SJCRH30 (cell line): ENCODE measurements around the gene EHMT1. TPM values are rescaled to one million over a fixed set of nuclear protein-coding genes. Genes with fewer than 3 reads are reported as not detected.
"Not testable (repeated sequence)": the region's sequence is repeated elsewhere in the genome, so short reads cannot be mapped to it uniquely, and the experiment has no call there.

Experiments
- DNase-seq, 2 experiments: peaks; one replicate each; pipeline ENCODE4 v3.0.0-alpha.2; 2015 to 2020
- H3K27ac ChIP-seq: fragments of 250-450 bp; sonication (Bioruptor Pico); 2 replicates; pipeline ENCODE4 v1.5.1; 2020; ENCODE audit warnings: mild to moderate bottlenecking, moderate library complexity
- H3K27me3 ChIP-seq: fragments of 250-450 bp; sonication (Bioruptor Pico); 2 replicates; pipeline ENCODE4 v1.5.1; 2020; ENCODE audit warnings: mild to moderate bottlenecking, moderate library complexity
- H3K36me3 ChIP-seq: fragments of 250-450 bp; sonication (Bioruptor Pico); 2 replicates; pipeline ENCODE4 v1.5.1; 2020; ENCODE audit warnings: mild to moderate bottlenecking, moderate library complexity
- H3K4me1 ChIP-seq: fragments of 250-450 bp; sonication (Bioruptor Pico); 2 replicates; pipeline ENCODE4 v1.5.1; 2020; ENCODE audit warnings: mild to moderate bottlenecking, moderate library complexity
- H3K4me3 ChIP-seq: fragments of 250-450 bp; sonication (Bioruptor Pico); 2 replicates; pipeline ENCODE4 v1.5.1; 2020; ENCODE audit warnings: mild to moderate bottlenecking, moderate library complexity
- H3K9me3 ChIP-seq: fragments of 250-450 bp; sonication (Bioruptor Pico); replicated peaks from 2 replicates; pipeline ENCODE4 v1.5.1; 2020; ENCODE audit warnings: mild to moderate bottlenecking, moderate library complexity
- total RNA-seq: library from RNA; depleted of rRNA; stranded (reverse); fragments of >200 nt; shearing (Covaris generic); gene quantifications from 2 replicates; pipeline ENCODE4 v1.2.3, GENCODE V29; 2014

The EHMT1 gene
- total RNA-seq, 1 experiment from 2014 or later = 79.6 TPM

GRCh38 chr9:137620048-137620405 lies 1.2 kb downstream of the EHMT1 start:
- Histone ChIP-seq H3K9me3 (no peaks in the 10 kb centered on the region), H3K27me3 (no peaks in the 10 kb centered on the region), H3K4me3 (peak overlapping the region; percentile 85), H3K4me1 (no peaks in the 10 kb centered on the region; the same call in 1 of the 2 replicates), H3K27ac (no peak overlapping the region), H3K36me3 (peaks cover 31% of the 10 kb centered on the region)
- DNase-seq = no peak

GRCh38 chr9:137620581-137620980 lies 1.8 kb downstream of the EHMT1 start:
- no peak for DNase-seq
- no peaks in the 10 kb centered on the region for H3K27me3 ChIP-seq

GRCh38 chr9:137621131-137621757 lies 2.4 kb downstream of the EHMT1 start:
- no peaks in the 10 kb centered on the region for H3K27me3 ChIP-seq
- no peak overlapping the region for H3K27ac ChIP-seq
- no peaks in the 10 kb centered on the region for H3K9me3 ChIP-seq
- H3K4me3 ChIP-seq = no peak overlapping the region
- no peak for DNase-seq
- peaks cover 27% of the 10 kb centered on the region for H3K36me3 ChIP-seq
- no peaks in the 10 kb centered on the region; the same call in 1 of the 2 replicates for H3K4me1 ChIP-seq

More at GRCh38 chr9:137620581-137620980, 1.8 kb downstream of the EHMT1 start:
- no peak overlapping the region for H3K27ac ChIP-seq
- H3K4me3 ChIP-seq = no peak overlapping the region
- H3K9me3 ChIP-seq = no peaks in the 10 kb centered on the region
- H3K4me1 ChIP-seq = no peaks in the 10 kb centered on the region; the same call in 1 of the 2 replicates
- H3K36me3 ChIP-seq = peaks cover 31% of the 10 kb centered on the region

- H3K27ac ChIP-seq, DNase-seq, H3K4me3 ChIP-seq, H3K4me1 ChIP-seq, H3K9me3 ChIP-seq, H3K27me3 ChIP-seq: not testable (repeated sequence)
- peaks cover 17% of the 10 kb centered on the region for H3K36me3 ChIP-seq
These were observed 3.4 kb downstream of the EHMT1 start for GRCh38 chr9:137622211-137622610.

- peaks cover 14% of the 10 kb centered on the region for H3K36me3 ChIP-seq
- no peaks in the 10 kb centered on the region for H3K27me3 ChIP-seq
- no peak for DNase-seq
- H3K4me1 ChIP-seq = no peaks in the 10 kb centered on the region
- H3K27ac ChIP-seq = no peak overlapping the region
- H3K4me3 ChIP-seq = no peak overlapping the region
- H3K9me3 ChIP-seq = no peaks in the 10 kb centered on the region
These were observed 7.7 kb downstream of the EHMT1 start for GRCh38 chr9:137626464-137626863.

GRCh38 chr9:137627406-137627805 lies 8.6 kb downstream of the EHMT1 start:
- H3K4me1 ChIP-seq, H3K27me3 ChIP-seq, H3K9me3 ChIP-seq, H3K4me3 ChIP-seq, H3K36me3 ChIP-seq, DNase-seq, H3K27ac ChIP-seq: not testable (repeated sequence)

- Histone ChIP-seq H3K4me3 (no peak overlapping the region), H3K27me3 (no peaks in the 10 kb centered on the region), H3K4me1 (no peaks in the 10 kb centered on the region), H3K9me3 (no peaks in the 10 kb centered on the region), H3K36me3 (peaks cover 9% of the 10 kb centered on the region), H3K27ac (no peak overlapping the region)
- DNase-seq = no peak
These were observed 11.3 kb downstream of the EHMT1 start for GRCh38 chr9:137630126-137630525.

GRCh38 chr9:137630679-137631078 lies 11.9 kb downstream of the EHMT1 start:
- no peaks in the 10 kb centered on the region for H3K9me3 ChIP-seq
- no peaks in the 10 kb centered on the region for H3K4me1 ChIP-seq
- no peak for DNase-seq
- H3K27ac ChIP-seq = no peak overlapping the region
- H3K27me3 ChIP-seq = no peaks in the 10 kb centered on the region
- H3K36me3 ChIP-seq = peaks cover 10% of the 10 kb centered on the region
- H3K4me3 ChIP-seq = no peak overlapping the region

GRCh38 chr9:137631345-137632229 lies 12.8 kb downstream of the EHMT1 start:
- H3K4me1 ChIP-seq = no peaks in the 10 kb centered on the region
- no peak overlapping the region for H3K27ac ChIP-seq
- DNase-seq = no peak
- no peaks in the 10 kb centered on the region for H3K9me3 ChIP-seq
- no peak overlapping the region for H3K4me3 ChIP-seq
- H3K36me3 ChIP-seq = peaks cover 10% of the 10 kb centered on the region
- H3K27me3 ChIP-seq = no peaks in the 10 kb centered on the region

- DNase-seq = no peak
These were observed 13.7 kb downstream of the EHMT1 start for GRCh38 chr9:137632230-137633161.

GRCh38 chr9:137634016-137634415 lies 15.2 kb downstream of the EHMT1 start:
- Histone ChIP-seq H3K27me3 (no peaks in the 10 kb centered on the region), H3K36me3 (peaks cover 10% of the 10 kb centered on the region), H3K27ac (no peak overlapping the region), H3K9me3 (no peaks in the 10 kb centered on the region), H3K4me3 (no peak overlapping the region), H3K4me1 (no peaks in the 10 kb centered on the region)
- no peak for DNase-seq

More at GRCh38 chr9:137632230-137633161, 13.7 kb downstream of the EHMT1 start:
- Histone ChIP-seq H3K4me3 (no peak overlapping the region), H3K9me3 (no peaks in the 10 kb centered on the region), H3K36me3 (peaks cover 10% of the 10 kb centered on the region), H3K27me3 (no peaks in the 10 kb centered on the region), H3K4me1 (no peaks in the 10 kb centered on the region), H3K27ac (no peak overlapping the region)

GRCh38 chr9:137638680-137639079 lies 19.9 kb downstream of the EHMT1 start:
- no peak for DNase-seq
- H3K4me1 ChIP-seq = no peaks in the 10 kb centered on the region
- H3K36me3 ChIP-seq = peaks cover 2% of the 10 kb centered on the region; the same call in 1 of the 2 replicates
- no peak overlapping the region for H3K4me3 ChIP-seq
- H3K27me3 ChIP-seq = no peaks in the 10 kb centered on the region
- no peaks in the 10 kb centered on the region for H3K9me3 ChIP-seq
- H3K27ac ChIP-seq = no peak overlapping the region

GRCh38 chr9:137639303-137640051 lies 20.7 kb downstream of the EHMT1 start:
- H3K4me3 ChIP-seq = no peak overlapping the region
- no peaks in the 10 kb centered on the region for H3K27me3 ChIP-seq
- no peak for DNase-seq
- no peaks in the 10 kb centered on the region for H3K9me3 ChIP-seq
- no peaks in the 10 kb centered on the region for H3K4me1 ChIP-seq
- H3K27ac ChIP-seq = no peak overlapping the region
- peaks cover 2% of the 10 kb centered on the region; the same call in 1 of the 2 replicates for H3K36me3 ChIP-seq

GRCh38 chr9:137640862-137641261 lies 22.1 kb downstream of the EHMT1 start:
- no peaks in the 10 kb centered on the region for H3K27me3 ChIP-seq
- H3K4me1 ChIP-seq = no peaks in the 10 kb centered on the region
- H3K9me3 ChIP-seq = no peaks in the 10 kb centered on the region
- H3K27ac ChIP-seq = no peak overlapping the region
- no peak overlapping the region for H3K4me3 ChIP-seq
- no peak for DNase-seq
- H3K36me3 ChIP-seq = no peaks in the 10 kb centered on the region; the same call in 1 of the 2 replicates
